NCI-H2196 (cell line): ENCODE results near the gene PFKFB4.
"Not testable (repeated sequence)": the region's sequence is repeated elsewhere in the genome, so short reads cannot be mapped to it uniquely, and the experiment has no call there.

Experiments
- DNase-seq: peaks from one replicate; lab custom pipeline; 2025; ENCODE audit not compliant: unreplicated experiment; lab: John Stamatoyannopoulos, UW

PFKFB4 gene

GRCh38 chr3:48502728-48503168 lies 53.9 kb downstream of the PFKFB4 start:
- DNase-seq = peak; percentile 3

- no peak for DNase-seq
Measured at GRCh38 chr3:48502121-48502520, 54.5 kb downstream of the PFKFB4 start.

GRCh38 chr3:48501196-48501595 lies 55.4 kb downstream of the PFKFB4 start:
- DNase-seq = no peak

DNA sequence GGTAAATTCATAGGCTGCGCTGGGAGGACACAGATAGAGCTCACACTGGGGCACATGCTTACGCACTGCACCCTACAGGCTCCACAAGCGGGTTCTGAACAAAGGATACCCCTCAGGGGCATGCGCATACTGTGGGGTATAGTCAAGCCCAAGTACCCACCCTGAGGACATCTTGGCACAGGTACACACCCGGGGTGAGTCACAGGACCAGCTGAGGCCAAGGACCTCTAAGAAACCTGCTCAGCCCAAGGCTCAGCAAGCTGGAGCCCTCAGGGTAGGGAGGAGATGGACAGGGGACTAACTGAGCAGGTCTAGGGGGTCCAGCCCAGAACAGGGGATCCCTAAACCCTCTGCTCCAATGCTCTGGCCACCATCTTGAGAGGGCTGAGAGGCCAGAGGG lies 55.9 kb downstream of the PFKFB4 start:
- no peak for DNase-seq

GRCh38 chr3:48493203-48493501 lies 63.5 kb downstream of the PFKFB4 start:
- no peak for DNase-seq

DNA sequence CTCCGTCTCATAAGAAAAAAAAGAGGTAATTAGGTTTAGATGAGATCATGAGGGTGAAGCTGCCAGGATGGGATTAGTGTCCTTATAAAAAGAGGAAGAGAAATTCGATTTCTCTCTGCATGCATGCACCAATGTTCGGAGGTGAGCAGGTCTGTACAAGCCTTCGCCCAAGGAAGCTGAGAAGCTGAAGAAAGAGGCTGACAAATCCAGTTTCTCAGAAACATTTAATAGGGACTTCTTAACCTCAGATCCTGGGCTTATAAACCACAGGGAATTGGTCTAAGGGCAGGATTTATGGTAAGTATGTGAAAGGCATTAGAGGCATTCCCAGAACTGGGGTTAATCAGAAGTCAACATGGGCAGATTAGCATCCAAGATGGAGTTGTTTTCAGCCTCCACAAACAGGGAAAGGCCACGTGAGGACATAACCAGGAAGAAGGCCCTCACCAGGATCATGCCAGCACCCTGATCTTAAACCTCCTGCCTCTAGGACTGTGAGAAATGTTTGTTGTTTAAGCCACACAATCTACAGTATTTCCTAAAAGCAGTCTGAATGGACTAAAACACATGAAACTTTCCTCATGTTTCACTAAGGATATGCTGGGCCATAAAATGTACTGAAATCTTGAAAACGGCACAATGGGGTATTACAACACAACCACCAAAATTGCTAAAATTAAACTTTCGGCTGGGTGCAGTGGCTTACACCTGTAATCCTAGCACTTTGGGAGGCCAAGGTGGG lies 64.0 kb downstream of the PFKFB4 start:
- no peak for DNase-seq

- no peak for DNase-seq
Measured at GRCh38 chr3:48486952-48487351, 69.7 kb downstream of the PFKFB4 start.

DNA sequence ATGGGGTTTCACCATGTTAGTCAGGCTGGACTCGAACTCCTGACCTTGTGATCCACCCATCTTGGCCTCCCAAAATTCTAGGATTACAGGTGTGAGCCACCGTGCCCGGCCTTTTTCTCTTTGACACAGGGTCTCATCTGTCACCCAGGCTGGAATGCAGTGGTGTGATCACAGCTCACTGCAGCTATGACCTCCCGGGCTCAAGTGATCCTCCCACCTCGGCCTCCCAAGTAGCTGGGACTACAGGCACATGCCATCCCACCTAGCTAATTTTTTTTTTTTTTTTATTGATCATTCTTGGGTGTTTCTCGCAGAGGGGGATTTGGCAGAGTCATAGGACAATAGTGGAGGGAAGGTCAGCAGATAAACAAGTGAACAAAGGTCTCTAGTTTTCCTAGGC lies 73.8 kb downstream of the PFKFB4 start:
- DNase-seq = not testable (repeated sequence)

DNA sequence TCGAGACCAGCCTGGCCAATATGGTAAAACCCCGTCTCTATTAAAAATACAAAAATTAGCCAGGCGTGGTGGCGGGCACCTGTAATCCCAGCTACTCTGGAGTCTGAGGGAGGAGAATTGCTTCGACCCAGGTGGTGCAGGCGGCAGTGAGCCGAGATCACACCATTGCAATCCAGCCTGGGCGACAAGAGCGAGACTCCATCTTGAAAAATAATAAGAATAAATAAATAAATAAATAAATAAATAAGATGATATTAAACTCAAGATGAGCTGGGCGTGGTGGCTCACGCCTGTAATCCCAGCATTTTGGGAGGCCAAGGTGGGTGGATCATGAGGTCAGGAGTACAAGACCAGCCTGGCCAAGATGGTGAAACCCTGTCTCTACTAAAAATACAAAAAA lies 75.7 kb downstream of the PFKFB4 start:
- not testable (repeated sequence) for DNase-seq

GRCh38 chr3:48478626-48479555 lies 77.7 kb downstream of the PFKFB4 start:
- no peak for DNase-seq

DNA sequence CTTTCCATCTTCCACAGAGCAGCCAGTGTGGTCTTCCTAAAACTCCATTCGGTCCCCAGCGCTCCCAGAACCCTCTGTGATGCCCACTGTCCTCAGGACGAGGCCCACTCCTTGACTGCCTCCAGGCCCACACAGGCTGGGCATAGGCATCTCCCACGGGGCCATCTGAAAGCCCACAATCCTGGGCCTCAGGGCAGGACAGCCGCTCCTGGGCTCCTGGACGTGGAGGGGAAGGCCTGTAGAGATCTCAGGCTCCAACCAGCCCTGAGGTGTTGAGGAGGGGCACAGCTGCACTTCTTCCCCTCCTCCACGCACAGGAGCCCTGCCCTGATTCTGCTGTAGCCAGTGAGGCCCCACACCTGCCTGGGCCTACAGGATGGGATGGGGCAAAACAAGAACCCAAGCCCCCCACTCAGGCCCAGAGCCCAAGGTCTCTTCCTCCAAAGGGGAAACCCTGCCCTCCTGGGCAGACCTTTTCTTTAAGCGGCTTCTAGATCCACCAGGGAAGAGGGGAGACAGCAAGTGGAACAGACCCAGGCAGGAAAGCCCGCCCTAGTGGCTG lies 78.6 kb downstream of the PFKFB4 start:
- no peak for DNase-seq

DNA sequence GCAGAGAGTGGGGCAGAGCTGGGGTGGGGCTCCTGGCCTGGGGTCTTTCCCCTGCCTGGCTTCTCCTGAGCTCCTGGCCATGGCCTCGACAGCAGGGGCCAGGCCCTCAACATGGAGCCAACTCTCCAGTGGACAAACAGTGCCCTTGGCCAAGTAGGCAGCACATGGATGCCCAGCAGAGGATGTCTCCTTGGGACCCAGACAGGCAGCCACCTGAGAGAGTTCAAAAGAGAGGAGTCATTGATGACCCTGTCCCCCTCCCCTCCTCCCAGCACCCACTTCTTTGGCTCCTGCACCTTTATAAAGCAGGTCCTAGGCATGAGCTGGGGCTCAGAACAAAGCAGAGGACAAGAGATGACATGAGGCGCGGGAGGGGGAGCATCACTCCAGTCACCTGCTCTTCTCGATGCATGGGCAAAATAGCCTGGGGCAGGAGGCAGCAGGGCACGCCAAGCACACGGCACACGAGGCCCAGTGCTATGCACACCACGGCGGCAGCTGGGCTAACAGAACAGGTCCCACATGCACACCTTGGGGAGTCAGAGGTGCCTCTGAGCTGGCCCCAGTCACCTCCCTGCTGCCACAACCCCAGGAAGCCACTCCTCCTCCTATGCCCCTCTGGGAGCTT lies 80.1 kb downstream of the PFKFB4 start:
- DNase-seq = no peak

DNA sequence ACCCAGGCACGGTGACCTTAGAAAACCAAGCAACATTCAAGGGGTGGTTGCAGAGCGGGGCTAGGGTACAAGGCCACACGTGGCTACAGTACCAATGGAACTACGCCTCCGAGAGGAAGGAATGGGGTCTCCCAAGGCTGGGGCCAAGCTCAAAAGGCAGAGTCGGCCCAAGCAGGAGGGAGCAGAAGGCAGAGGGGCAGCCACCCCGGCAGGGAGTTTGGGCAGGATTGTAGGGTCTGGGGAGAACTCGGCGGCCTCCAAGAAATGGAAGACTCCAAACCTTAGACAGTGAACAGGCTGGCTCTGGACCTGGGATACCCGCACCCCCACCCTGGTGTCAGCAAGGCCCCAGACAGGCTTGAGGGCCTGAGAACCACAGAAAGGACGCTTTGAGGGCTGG lies 81.4 kb downstream of the PFKFB4 start:
- DNase-seq = no peak

- no peak for DNase-seq
Measured at GRCh38 chr3:48474619-48475018, 82.0 kb downstream of the PFKFB4 start.

DNA sequence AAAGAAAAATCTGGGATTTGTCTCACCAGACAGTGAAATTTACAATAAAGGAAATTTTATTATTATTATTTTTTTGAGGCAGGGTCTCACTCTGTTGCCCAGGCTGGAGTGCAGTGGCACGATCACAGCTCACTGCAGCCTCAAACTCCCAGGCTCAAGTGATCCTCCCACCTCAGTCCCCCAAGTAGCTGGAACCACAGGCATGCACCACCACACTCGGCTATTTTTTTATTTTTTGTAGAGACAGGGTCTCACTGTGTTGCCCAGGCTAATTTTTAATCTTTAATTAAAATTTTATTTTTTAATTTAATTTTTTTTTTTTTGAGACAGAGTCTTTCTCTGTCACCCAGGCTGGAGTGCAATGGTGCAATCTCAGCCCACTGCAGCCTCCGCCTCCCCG lies 82.6 kb downstream of the PFKFB4 start:
- DNase-seq = not testable (repeated sequence)

DNA sequence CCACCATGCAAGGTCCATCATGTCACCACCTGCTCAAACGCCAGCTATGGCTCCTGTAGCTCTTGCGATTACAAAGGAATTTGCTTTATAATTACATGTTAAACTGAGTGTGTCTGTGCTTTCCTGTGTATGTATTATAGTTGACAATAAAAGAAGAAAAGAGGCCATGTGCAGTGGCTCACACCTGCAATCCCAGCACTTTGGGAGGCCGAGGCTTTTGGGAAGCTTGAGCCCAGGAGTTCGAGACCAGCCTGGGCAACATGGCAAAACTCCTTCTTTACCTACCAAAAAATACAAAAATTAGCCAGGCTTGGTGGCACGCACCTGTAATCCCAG lies 83.0 kb downstream of the PFKFB4 start:
- no peak for DNase-seq

DNA sequence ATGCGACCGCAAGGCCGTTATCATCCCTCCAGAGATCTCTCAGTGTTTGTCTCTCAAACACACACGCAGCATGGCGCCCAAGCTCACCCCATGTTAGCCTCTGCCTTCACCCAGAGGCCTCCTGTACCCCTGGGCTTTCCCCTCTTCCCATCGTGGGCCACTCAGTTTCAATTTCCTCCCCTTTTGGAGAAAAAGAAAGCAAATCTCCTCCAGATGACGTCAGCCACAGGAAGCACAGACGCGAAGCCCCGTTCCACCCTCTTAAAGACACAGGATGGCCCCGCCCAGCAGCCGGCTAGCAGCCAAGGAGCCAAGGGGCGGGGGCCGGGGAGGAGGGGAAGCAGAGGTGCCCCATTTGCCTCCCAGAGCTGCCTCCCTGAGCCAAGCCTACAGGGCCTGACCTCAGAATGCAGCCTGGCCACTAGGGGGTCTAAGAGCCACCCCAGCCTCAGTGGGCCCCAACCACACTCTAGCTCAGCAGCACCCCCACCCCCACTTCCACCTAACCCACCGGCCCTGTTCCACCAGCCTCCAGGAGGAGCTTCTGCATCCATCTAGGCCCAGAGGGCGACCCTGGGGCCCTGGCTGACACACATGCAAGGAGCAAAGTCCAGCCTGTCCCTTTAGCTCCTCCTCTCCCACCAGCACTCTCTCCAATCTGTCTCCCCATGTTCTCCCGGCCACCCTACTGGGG lies 83.5 kb downstream of the PFKFB4 start:
- peak; percentile 84 for DNase-seq

- DNase-seq = no peak
Measured at GRCh38 chr3:48472673-48472922, 84.0 kb downstream of the PFKFB4 start.

- DNase-seq = no peak
Measured at GRCh38 chr3:48470286-48470685, 86.3 kb downstream of the PFKFB4 start.

- no peak for DNase-seq
Measured at GRCh38 chr3:48469046-48469915, 87.3 kb downstream of the PFKFB4 start.
